Globus pallidus (tissue), 1 donor: Measurements from ENCODE around the gene MTF1.
A peak's percentile ranks its signal among the peaks of the same experiment; 100 is the strongest.

Source experiments
- DNase-seq: peaks from one replicate; pipeline ENCODE4 v3.0.0-alpha.2; 2015; ENCODE audit warnings: low spot score

Gene MTF1

GRCh38 chr1:37828410-37829074 lies 30.9 kb downstream of the MTF1 start:
- DNase-seq: no peak

DNA sequence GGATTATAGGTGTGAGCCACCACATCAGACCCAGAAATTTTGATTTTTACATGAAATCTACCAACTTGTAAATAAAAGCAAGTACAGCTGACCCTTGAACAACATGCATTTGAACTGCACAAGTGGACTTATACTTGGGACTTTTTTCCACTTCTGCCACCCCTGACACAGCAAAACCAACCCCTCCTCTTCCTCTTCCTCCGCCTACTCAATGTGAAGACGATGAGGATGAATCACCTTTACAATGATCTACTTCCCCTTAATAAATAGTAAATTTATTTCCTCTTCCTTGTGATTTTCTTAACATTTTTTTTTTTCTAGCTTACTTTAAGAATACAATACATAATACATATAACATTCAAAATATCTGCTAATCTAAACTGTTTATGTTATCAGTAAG lies 33.9 kb downstream of the MTF1 start:
- no peak for DNase-seq

DNA sequence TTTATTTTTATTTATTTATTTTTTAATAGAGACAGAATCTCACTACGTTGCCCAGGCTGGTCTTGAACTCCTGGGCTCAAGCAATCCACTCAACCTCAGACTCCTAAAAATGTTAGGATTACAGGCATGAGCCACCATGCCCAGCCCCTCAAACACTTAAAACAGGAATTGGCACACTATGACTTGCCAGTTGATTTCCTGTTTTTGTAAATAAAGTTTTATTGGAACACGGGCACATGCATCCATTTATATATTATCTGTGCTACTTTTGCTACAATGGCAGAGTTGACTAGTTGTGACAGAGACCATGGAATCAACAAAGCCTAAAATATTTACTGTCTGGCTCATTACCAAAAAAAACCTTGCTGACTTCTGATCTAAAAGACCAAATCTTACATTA lies 35.4 kb downstream of the MTF1 start:
- DNase-seq: no peak

GRCh38 chr1:37822906-37823815 lies 36.2 kb downstream of the MTF1 start:
- DNase-seq: no peak

GRCh38 chr1:37821481-37821880 lies 37.9 kb downstream of the MTF1 start:
- no peak for DNase-seq

- DNase-seq: peak; percentile 87
Measured at GRCh38 chr1:37817481-37817880, 41.9 kb downstream of the MTF1 start.

DNA sequence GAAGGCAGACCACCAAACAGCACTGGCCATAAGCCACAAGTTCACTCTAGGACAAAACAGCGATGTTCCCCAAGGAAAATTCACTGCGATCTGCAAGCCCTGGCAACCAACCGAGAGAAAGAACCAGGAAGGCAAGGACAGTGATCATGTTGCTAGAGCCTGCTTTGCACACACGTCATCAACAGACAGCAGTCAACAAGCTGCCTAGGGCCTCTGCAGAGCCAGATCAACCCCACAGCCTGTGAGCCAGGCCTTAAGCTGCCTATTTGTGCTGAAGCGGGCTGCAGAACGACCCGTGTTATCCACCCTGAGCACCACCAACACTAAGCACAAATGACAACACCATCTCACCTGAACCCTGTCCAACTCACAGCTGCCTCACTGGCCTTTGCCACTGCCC lies 45.1 kb downstream of the MTF1 start:
- peak; percentile 74 for DNase-seq

DNA sequence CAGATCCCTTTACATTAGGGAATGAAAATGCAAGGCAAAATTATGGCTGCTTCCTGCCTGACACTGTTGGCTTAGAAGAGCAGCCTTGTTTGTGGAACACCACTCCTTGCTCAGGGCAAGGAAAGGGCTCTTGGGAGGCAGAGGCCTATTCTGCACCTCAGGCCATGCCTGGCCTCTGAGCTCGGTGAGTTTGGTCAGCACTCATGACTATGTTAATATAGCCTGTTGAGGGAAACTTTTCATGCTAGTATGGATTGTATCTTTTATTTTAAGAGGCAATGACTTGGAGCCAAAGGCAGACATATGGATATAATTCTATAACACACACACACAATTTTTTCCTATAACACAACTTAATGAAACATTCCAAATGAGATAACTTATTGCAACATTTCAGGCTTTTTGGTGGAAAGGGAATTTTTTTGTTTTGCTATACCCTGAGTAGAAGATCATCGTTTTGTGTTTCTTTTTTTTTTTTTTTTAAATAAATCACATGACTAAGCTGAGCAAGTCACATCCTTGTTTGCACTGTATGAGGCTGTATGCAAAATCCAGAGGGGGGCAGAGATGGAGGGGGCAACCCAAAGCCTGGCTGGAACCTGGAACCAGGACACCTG lies 45.8 kb downstream of the MTF1 start:
- no peak for DNase-seq

GRCh38 chr1:37811027-37811655 lies 48.3 kb downstream of the MTF1 start:
- peak; percentile 86 for DNase-seq

DNA sequence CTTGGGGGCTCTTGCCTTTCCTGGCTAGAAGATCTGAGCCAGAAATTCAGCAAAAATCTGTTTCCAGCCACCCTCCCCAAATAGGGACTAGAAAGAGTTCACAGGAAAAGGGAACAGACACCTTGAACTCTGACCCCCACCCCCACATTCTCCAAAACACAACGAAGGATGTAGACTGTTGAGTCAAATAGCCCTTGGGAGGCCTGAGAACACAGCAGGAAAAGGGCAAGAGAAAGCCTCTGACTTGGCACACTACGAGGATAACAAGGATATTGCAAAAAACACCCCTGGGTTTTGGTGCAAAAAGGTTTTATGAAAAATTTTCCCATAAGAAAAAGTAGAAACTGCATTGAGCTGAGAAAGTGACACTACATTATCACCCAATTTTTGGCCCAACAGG lies 49.5 kb downstream of the MTF1 start:
- no peak for DNase-seq

- peak; percentile 96 for DNase-seq
Measured at GRCh38 chr1:37808369-37809319, 50.7 kb downstream of the MTF1 start.

DNA sequence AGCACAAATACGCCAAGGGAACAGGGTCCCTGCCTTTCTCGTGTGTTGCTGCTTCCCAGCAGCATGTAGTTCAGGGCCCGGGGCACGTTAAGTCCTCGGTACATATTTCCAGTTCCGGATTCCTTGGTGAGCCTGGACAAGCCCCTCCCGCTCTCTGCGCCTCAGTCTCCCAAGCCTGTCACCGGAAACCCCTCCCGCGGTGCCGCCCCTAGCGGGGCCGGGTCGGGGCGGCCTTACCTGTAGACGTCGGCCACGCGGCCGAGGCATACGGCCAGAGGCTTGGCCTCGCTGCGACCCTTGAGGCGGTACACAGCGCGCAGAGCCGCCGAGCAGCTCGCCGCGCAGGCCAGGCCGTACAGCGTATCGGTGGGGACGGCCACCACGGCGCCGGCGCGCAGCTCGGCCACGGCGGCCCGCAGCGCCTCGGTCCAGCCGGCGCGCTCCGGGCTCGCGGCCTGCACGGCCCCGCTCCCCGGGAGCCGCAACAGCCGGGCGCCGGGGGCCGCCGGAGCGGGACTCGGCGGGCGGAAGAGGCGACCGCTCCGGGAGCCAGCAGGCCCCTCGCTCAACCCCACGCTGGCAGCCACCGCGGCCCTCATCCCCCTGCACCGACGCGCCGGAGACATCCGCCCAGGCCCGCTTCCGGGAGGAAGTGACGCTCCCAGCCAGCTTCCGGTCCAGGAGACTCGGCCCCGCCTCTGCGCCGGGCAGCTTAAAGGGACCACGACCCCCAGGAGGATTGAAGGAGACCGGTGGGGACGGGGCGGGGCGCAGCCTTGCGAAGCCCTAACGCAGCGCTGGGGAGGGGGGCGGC lies 51.6 kb downstream of the MTF1 start, which contains the start of the genes C1orf122 and YRDC:
C1orf122 (plus strand) TSS at position 236 of the 814 bp plus-strand sequence. CDS start 615 bp downstream, outside the sequence.
YRDC (minus strand) TSS at position 654 of the 814 bp plus-strand sequence; CDS start at position 626, 28 bp downstream.
- DNase-seq: peak; percentile 93

GRCh38 chr1:37807220-37807554 lies 52.2 kb downstream of the MTF1 start:
- no peak for DNase-seq

GRCh38 chr1:37802439-37802838 lies 57.0 kb downstream of the MTF1 start:
- DNase-seq: no peak

- no peak for DNase-seq
Measured at GRCh38 chr1:37797750-37798345, 61.5 kb downstream of the MTF1 start.

DNA sequence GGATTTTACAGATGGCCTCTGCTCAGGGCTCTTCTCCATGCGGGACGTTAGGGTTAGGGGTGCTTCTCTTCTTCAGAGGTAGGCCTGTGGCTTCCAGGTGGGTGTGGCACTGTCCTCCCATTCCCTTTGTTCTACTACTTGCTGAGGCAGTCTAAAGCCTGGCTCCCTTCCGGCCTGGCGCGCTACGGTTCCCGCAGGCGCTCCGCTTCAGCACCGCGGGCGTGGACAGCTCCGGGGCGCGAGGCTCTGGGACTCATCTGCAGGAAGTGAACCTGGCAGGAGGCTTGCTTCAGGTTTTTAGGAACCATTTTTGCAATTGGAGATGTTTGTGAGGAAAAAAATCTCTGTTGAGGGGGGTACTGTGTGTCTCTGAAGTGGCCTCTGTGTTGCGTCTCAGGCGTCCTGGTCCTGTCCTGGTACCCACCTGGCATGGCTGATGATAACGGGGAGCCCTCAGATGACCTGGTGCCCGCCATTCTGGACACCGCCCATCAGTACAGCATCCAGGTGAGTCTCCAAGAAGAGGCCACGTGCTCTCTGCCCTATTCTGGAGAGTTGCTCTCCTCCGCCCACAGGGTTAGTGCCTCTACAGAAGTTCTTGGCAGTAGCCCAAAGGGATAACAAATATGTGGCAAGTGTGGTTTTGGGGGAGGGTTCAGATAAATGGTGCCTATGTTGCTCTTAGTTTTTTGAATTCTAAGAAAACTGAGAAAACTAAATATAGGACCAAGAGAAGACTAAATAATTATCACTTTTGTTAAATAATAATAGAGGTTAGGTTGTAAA lies 63.9 kb downstream of the MTF1 start:
- no peak for DNase-seq

DNA sequence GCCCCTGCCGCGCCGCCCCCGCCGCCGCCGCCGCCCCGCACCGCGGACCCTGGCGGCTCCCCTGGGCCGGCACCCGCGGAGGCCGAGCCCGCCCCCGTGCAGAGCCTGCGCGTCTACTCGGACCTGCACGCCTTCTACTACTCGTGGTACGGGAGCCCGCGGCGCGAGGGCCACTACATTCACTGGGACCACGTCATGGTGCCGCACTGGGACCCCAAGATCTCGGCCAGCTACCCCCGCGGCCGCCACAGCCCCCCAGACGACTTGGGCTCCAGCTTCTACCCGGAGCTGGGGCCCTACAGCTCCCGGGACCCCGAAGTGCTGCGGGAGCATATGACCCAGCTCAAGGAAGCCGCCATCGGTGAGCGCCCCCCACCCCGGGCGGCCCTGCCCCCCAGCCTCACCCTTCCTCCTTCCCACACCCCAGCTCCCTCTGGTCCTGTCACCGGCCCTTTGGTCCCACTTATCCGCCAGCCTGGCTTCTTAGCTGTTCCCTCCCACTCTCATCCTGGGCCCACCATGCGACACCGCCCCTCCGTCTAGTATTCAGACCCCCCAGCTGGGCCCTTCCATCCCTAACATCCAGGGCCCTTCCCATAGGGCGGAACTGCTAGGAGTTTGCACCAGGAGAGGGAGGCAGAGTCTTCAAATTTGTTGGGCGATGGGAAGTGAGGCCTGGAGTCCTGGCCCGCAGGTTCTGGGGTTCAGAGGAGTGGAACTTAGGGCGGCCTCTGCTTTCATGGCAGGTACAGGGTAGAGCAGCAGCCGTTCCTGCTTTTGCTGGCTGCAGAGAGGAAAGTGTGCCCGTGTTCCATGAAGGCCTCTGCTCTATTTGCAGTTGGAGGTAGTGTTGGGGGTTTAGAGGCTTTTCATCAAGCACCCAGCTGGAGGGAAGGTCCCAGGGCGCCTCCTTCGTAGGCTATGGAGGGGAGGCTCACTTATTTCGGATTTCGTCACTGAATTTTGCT lies 64.7 kb downstream of the MTF1 start:
- no peak for DNase-seq
